ENCODE results near the gene RBM20. TPM values are rescaled to one million over a fixed set of nuclear protein-coding genes. Genes with fewer than 3 reads are reported as not detected.
"Not testable (repeated sequence)": the region's sequence is repeated elsewhere in the genome, so short reads cannot be mapped to it uniquely, and the experiment has no call there.

Gene RBM20
- total RNA-seq, 2 experiments from 2014 or later = 0.38 to 0.72 TPM

- no peak overlapping the region for H3K4me3 Mint-ChIP-seq
- H3K27me3 Mint-ChIP-seq = no peaks in the 10 kb centered on the region
- intact Hi-C loops (cut with micrococcal nuclease) = no loop called here
- POLR2A ChIA-PET = no interaction called here
- DNase-seq (no peak), ATAC-seq (no peak)
- H3K27ac Mint-ChIP-seq = no peak overlapping the region
- no peaks in the 10 kb centered on the region for H3K36me3 Mint-ChIP-seq (ENCODE audit: low read depth)
- H3K9me3 Mint-ChIP-seq = peaks cover 2% of the 10 kb centered on the region
- no peak for TF ChIP-seq CTCF (IDR thresholded peaks at IDR 0.05)
- peaks cover 5% of the 10 kb centered on the region for H3K4me1 Mint-ChIP-seq (ENCODE audit: low read depth)
- CTCF ChIA-PET = no interaction called here
Measured at GRCh38 chr10:110699859-110700468, 55.8 kb downstream of the RBM20 start.

- no peaks in the 10 kb centered on the region for H3K36me3 Mint-ChIP-seq (ENCODE audit: low read depth)
- CTCF ChIA-PET = interaction anchor here (1.5 kb wide), 1 partner anchor 29 kb away, joined by 5 read pairs; no protein-coding TSS in a partner anchor
- H3K4me3 Mint-ChIP-seq = no peak overlapping the region
- intact Hi-C loops (cut with micrococcal nuclease) = no loop called here
- TF ChIP-seq CTCF (IDR thresholded peaks at IDR 0.05) = no peak
- ATAC-seq = no peak
- peaks cover 2% of the 10 kb centered on the region for H3K9me3 Mint-ChIP-seq
- no peak for DNase-seq
- no peak overlapping the region for H3K27ac Mint-ChIP-seq
- peaks cover 5% of the 10 kb centered on the region for H3K4me1 Mint-ChIP-seq (ENCODE audit: low read depth)
- POLR2A ChIA-PET = no interaction called here
- H3K27me3 Mint-ChIP-seq = no peaks in the 10 kb centered on the region
Measured at GRCh38 chr10:110700947-110701616, 56.9 kb downstream of the RBM20 start.

GRCh38 chr10:110701617-110701971 is 57.5 kb downstream of the RBM20 start:
- DNase-seq = no peak
- intact Hi-C loops (cut with micrococcal nuclease) = no loop called here
- no peaks in the 10 kb centered on the region for H3K27me3 Mint-ChIP-seq
- no peak for TF ChIP-seq CTCF (IDR thresholded peaks at IDR 0.05)
- H3K36me3 Mint-ChIP-seq (ENCODE audit: low read depth) = no peaks in the 10 kb centered on the region
- no peak overlapping the region for H3K27ac Mint-ChIP-seq
- ChIA-PET POLR2A (no interaction called here), CTCF (interaction anchor here (1.5 kb wide), 1 partner anchor 29 kb away, joined by 5 read pairs; no protein-coding TSS in a partner anchor)
- no peak overlapping the region for H3K4me3 Mint-ChIP-seq
- ATAC-seq = no peak
- peaks cover 5% of the 10 kb centered on the region for H3K4me1 Mint-ChIP-seq (ENCODE audit: low read depth)
- H3K9me3 Mint-ChIP-seq = peaks cover 2% of the 10 kb centered on the region

GRCh38 chr10:110704070-110704469 is 59.9 kb downstream of the RBM20 start:
- intact Hi-C loops (cut with micrococcal nuclease) = no loop called here
- CTCF ChIA-PET = no interaction called here
- DNase-seq (no peak), ATAC-seq (no peak)
- Mint-ChIP-seq H3K27me3 (no peaks in the 10 kb centered on the region), H3K9me3 (peaks cover 2% of the 10 kb centered on the region), H3K27ac (no peak overlapping the region), H3K4me1 (ENCODE audit: low read depth) (peaks cover 5% of the 10 kb centered on the region), H3K36me3 (ENCODE audit: low read depth) (no peaks in the 10 kb centered on the region), H3K4me3 (no peak overlapping the region)
- TF ChIP-seq CTCF (IDR thresholded peaks at IDR 0.05) = no peak
- POLR2A ChIA-PET = no interaction called here

- CTCF ChIA-PET = no interaction called here
- DNase-seq (no peak), ATAC-seq (no peak)
- H3K27ac Mint-ChIP-seq = no peak overlapping the region
- TF ChIP-seq CTCF (IDR thresholded peaks at IDR 0.05) = no peak
- POLR2A ChIA-PET = no interaction called here
- no peak overlapping the region for H3K4me3 Mint-ChIP-seq
- intact Hi-C loops (cut with micrococcal nuclease) = no loop called here
- H3K9me3 Mint-ChIP-seq = peaks cover 2% of the 10 kb centered on the region
- peaks cover 5% of the 10 kb centered on the region for H3K4me1 Mint-ChIP-seq (ENCODE audit: low read depth)
- H3K27me3 Mint-ChIP-seq = no peaks in the 10 kb centered on the region
- H3K36me3 Mint-ChIP-seq (ENCODE audit: low read depth) = no peaks in the 10 kb centered on the region
Measured at GRCh38 chr10:110704906-110705476, 60.9 kb downstream of the RBM20 start.

GRCh38 chr10:110705596-110705995 is 61.5 kb downstream of the RBM20 start:
- ChIA-PET POLR2A (interaction anchor here (0.9 kb wide), 1 partner anchor 11 kb away, joined by 3 read pairs; no protein-coding TSS in a partner anchor), CTCF (interaction anchor here (1.1 to 1.5 kb wide), 2 partner anchors 11 to 33 kb away, joined by 3 read pairs; no protein-coding TSS in a partner anchor)
- DNase-seq; H3K4me1 Mint-ChIP-seq (ENCODE audit: low read depth); H3K9me3 Mint-ChIP-seq; H3K36me3 Mint-ChIP-seq (ENCODE audit: low read depth); H3K4me3 Mint-ChIP-seq; H3K27ac Mint-ChIP-seq; intact Hi-C loops (cut with micrococcal nuclease); ATAC-seq; H3K27me3 Mint-ChIP-seq: not testable (repeated sequence)
